Bronchial epithelial cell (primary cell): Measurements from ENCODE around the gene LOXHD1. TPM values are rescaled to one million over a fixed set of nuclear protein-coding genes. Genes with fewer than 3 reads are reported as not detected.

Experiments
- DNase-seq: peaks from one replicate; pipeline ENCODE4 v3.0.0-alpha.2; 2010; ENCODE audit warnings: low read depth
- FAIRE-seq: peaks from 2 replicates; lab custom pipeline; 2011; peaks lifted over from hg19 to GRCh38; lab: Jason Lieb, UNC
- H3K27me3 ChIP-seq: 2 replicates; pipeline ENCODE4 v1.5.1; 2011; ENCODE audit warnings: low read length; ENCODE audit not compliant: control insufficient read depth, insufficient read depth
- H3K36me3 ChIP-seq: 2 replicates; pipeline ENCODE4 v1.5.1; 2011; ENCODE audit warnings: low read length; ENCODE audit not compliant: control insufficient read depth, insufficient read depth
- H3K4me3 ChIP-seq: 2 replicates; pipeline ENCODE4 v1.5.1; 2011; ENCODE audit warnings: mild to moderate bottlenecking, low read depth, low read length, control low read depth
- total RNA-seq: library from RNA; depleted of rRNA; stranded (reverse); fragments of >200 nt; gene quantifications from 2 replicates; pipeline ENCODE4 v1.2.1, GENCODE V29; 2014
- TF ChIP-seq, protein P1 (sequence below): IDR thresholded peaks from 2 replicates; pipeline ENCODE4 v1.5.1; 2011; ENCODE audit warnings: mild to moderate bottlenecking, moderate library complexity, low read length, control low read depth, inconsistent platforms; ENCODE audit not compliant: insufficient read depth, severe bottlenecking

Gene LOXHD1
- total RNA-seq, 1 donor from 2014 or later = not detected

DNA sequence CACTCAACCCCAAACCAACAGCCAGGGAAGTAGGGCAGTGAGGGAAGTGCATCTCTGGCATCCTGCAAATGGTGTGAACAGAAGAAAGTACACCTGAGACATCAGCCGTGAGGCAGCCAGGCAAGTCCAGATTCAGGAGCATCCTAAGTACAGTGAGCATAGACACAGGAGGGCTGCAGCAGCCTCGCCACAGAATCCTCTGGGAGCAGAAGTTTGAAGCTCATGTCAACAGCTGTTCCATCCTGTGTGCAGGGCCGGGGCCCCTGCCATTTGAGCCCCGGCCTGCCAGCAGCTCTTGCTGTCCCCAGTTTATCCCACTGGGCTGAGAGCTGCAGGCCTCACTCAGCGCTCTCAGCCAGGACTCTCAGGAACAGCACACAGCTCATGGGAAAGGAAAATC lies 14.5 kb downstream of the LOXHD1 start:
- DNase-seq = no peak
- FAIRE-seq = no peak
- Histone ChIP-seq H3K36me3 (no peaks in the 10 kb centered on the region), H3K27me3 (no peaks in the 10 kb centered on the region), H3K4me3 (no peak overlapping the region)
- TF ChIP-seq, protein P1, sequence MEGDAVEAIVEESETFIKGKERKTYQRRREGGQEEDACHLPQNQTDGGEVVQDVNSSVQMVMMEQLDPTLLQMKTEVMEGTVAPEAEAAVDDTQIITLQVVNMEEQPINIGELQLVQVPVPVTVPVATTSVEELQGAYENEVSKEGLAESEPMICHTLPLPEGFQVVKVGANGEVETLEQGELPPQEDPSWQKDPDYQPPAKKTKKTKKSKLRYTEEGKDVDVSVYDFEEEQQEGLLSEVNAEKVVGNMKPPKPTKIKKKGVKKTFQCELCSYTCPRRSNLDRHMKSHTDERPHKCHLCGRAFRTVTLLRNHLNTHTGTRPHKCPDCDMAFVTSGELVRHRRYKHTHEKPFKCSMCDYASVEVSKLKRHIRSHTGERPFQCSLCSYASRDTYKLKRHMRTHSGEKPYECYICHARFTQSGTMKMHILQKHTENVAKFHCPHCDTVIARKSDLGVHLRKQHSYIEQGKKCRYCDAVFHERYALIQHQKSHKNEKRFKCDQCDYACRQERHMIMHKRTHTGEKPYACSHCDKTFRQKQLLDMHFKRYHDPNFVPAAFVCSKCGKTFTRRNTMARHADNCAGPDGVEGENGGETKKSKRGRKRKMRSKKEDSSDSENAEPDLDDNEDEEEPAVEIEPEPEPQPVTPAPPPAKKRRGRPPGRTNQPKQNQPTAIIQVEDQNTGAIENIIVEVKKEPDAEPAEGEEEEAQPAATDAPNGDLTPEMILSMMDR = no peak

DNA sequence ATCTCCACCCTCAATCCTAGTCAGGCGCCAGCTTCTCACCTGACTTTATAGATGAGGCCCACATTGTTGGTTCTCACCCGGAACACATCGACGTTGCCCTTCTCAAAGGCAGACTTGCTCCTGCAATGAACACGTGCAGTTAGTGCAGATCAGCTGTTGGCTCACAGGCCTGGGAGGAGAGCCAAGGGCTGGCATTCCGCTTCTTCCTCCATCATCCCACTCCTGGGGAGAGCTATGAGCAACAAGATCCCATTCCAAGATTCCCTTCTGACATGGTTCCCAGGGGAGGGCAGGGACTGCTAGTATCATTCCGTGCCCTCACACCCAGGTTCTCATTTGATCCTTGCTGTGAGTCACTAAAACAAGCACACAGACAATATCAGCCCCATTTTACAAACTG lies 15.1 kb downstream of the LOXHD1 start:
- no peaks in the 10 kb centered on the region for H3K36me3 ChIP-seq
- FAIRE-seq (no peak), DNase-seq (no peak)
- TF ChIP-seq, protein P1 = no peak
- no peaks in the 10 kb centered on the region for H3K27me3 ChIP-seq
- H3K4me3 ChIP-seq = no peak overlapping the region

DNA sequence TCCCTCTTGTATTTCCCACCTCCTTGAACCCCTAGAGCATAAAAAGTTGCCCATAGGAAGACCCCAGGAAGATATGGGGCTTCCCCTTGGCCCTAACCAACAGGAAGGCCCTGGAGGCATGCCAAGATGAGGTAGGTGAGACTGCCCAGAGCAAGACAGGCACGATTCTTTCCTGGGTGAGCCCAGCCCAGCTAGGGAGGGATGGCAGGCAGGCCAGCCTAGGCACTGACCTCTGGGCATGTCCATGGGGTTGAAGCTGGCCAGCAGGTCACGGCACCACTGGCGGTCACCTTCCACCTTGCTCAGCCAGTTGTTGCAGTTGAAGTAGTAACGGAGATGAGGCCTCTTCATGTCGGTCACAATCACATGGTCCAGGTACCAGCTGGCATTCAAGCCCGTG lies 17.6 kb downstream of the LOXHD1 start:
- DNase-seq (no peak), FAIRE-seq (no peak)
- TF ChIP-seq, protein P1 = no peak
- no peaks in the 10 kb centered on the region for H3K36me3 ChIP-seq
- no peaks in the 10 kb centered on the region for H3K27me3 ChIP-seq
- H3K4me3 ChIP-seq = no peak overlapping the region

DNA sequence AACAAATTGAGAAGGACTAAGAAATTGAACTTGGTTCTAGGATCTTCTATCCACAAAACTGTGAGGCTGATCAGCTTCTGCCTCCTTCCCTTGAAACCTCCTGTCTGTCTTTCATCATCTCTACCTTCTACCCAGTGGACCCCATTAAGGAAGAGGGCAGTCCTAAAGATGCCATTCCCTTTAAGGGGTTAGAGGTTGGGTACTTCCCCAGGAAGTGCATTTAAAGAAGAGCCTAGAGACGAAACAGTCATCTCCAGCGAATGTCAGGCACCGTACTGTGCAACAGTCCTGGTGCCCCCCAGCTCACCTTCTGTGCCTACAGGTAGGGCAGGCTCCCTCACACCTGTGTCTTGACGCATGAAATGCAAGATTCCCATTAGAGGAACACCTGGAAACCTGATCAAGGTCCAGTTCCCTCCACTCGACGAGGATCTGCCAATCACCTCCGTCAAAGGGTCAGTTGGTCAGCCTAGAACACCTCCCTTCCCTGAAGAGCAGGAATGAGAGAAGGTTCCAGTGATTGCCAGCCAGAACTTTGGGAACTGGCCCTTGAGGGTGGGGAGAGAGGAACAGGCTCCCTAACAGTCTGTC lies 20.9 kb downstream of the LOXHD1 start:
- H3K27me3 ChIP-seq = no peaks in the 10 kb centered on the region
- DNase-seq (no peak), FAIRE-seq (no peak)
- no peak overlapping the region for H3K4me3 ChIP-seq
- H3K36me3 ChIP-seq = no peaks in the 10 kb centered on the region
- TF ChIP-seq, protein P1 = no peak

DNA sequence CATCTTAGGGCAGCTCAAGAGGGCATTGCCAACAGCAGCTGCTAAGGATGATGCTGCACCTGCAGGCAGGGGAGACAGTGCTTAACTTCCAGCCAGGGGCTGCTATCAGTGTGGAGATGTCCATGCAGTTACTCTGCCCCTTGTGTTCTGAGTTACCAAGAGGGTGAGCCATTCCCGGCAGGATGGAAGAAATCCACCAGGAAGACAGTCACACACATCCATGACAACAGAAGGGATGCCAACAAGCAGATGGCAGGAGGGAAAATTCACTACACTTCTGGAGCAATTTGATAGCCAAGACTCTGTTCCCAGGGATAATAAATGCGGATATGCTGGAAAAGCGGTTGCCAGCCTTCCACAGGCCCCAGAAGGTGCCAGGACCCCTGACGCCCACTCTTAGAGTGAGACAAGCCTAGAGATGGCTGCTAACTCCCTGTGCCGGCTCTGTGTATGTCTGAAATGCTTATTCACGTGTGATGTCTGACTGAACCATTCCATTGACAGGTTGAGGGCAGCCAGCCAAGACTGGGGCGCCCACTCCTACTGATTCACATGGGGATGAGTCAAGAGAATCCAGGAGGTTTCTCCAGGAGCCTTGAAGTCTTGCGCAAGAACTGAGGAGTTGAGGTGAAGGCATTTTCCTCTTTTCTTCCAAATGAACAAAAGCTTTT lies 24.5 kb downstream of the LOXHD1 start:
- no peak overlapping the region for H3K4me3 ChIP-seq
- no peaks in the 10 kb centered on the region for H3K36me3 ChIP-seq
- H3K27me3 ChIP-seq = no peaks in the 10 kb centered on the region
- TF ChIP-seq, protein P1 = no peak
- FAIRE-seq = peak; percentile 93
- peak; percentile 92 for DNase-seq
